HG02970 (cell line): Measurements from ENCODE around the gene TBX21.

Experiments
- ATAC-seq: cut with Tn5 transposase; IDR thresholded peaks from one replicate; pipeline ENCODE4 v1.9.1; 2021; ENCODE audit warnings: mild to moderate bottlenecking, moderate library complexity, moderate number of reproducible peaks; ENCODE audit not compliant: unreplicated experiment, low FRiP score

TBX21 gene

GRCh38 chr17:47712330-47713023 is 20.6 kb upstream of the TBX21 start:
- no peak for ATAC-seq

GRCh38 chr17:47713980-47714700 is 18.9 kb upstream of the TBX21 start:
- no peak for ATAC-seq

GRCh38 chr17:47714773-47715396 is 18.2 kb upstream of the TBX21 start:
- ATAC-seq, result no peak

GRCh38 chr17:47715669-47716325 is 17.2 kb upstream of the TBX21 start:
- no peak for ATAC-seq

GRCh38 chr17:47716375-47716774 is 16.7 kb upstream of the TBX21 start:
- no peak for ATAC-seq

GRCh38 chr17:47717261-47717697 is 15.8 kb upstream of the TBX21 start:
- no peak for ATAC-seq

GRCh38 chr17:47717979-47718621 is 14.9 kb upstream of the TBX21 start:
- ATAC-seq, result no peak

GRCh38 chr17:47718634-47719405 is 14.2 kb upstream of the TBX21 start:
- no peak for ATAC-seq

- ATAC-seq, result no peak
Measured at GRCh38 chr17:47719411-47720152, 13.5 kb upstream of the TBX21 start.

- no peak for ATAC-seq
Measured at GRCh38 chr17:47720196-47720595, 12.8 kb upstream of the TBX21 start.

GRCh38 chr17:47720754-47721533 is 12.1 kb upstream of the TBX21 start:
- ATAC-seq, result no peak

GRCh38 chr17:47721725-47722124 is 11.3 kb upstream of the TBX21 start:
- no peak for ATAC-seq

- ATAC-seq, result no peak
Measured at GRCh38 chr17:47724705-47725104, 8.3 kb upstream of the TBX21 start.

- no peak for ATAC-seq
Measured at GRCh38 chr17:47725446-47726111, 7.5 kb upstream of the TBX21 start.

GRCh38 chr17:47726796-47727703 is 6.0 kb upstream of the TBX21 start:
- ATAC-seq, result no peak

- no peak for ATAC-seq
Measured at GRCh38 chr17:47727704-47728036, 5.4 kb upstream of the TBX21 start.
